GM12878 (cell line): ENCODE measurements around the gene CALHM2.

Source experiments
- ATF3 ChIP-seq: IDR thresholded peaks from 2 replicates; pipeline ENCODE4 v1.6.1; 2011; ENCODE audit warnings: low read depth, mild to moderate bottlenecking, low read length, moderate library complexity, borderline replicate concordance; ENCODE audit errors: extremely low read depth
- EGR1 ChIP-seq, 2 experiments: IDR thresholded peaks; 1 replicate in 1 of 2; 2 replicates in 1 of 2; pipeline ENCODE4 v1.6.1; 2011 to 2012; ENCODE audit warnings: low read depth in 2 of 2, low read length in 2 of 2, borderline replicate concordance in 1 of 2, mild to moderate bottlenecking in 1 of 2, moderate library complexity in 1 of 2
- IRF4 ChIP-seq: IDR thresholded peaks from 2 replicates; pipeline ENCODE4 v1.6.1; 2011; ENCODE audit warnings: low read depth, low read length
- POLR2A ChIP-seq: IDR thresholded peaks from 2 replicates; pipeline ENCODE4 v1.6.1; 2011; ENCODE audit warnings: low read depth, mild to moderate bottlenecking, low read length
- SP1 ChIP-seq: IDR thresholded peaks from one replicate; pipeline ENCODE4 v1.6.1; 2011; ENCODE audit warnings: low read depth, low read length
- SUZ12 ChIP-seq: fragments of 200-600 bp; sonication (generic); IDR thresholded peaks from one replicate; pipeline ENCODE4 v1.6.1; 2018; ENCODE audit warnings: antibody characterized with exemption, mild to moderate bottlenecking; ENCODE audit not compliant: unreplicated experiment
- TAF1 ChIP-seq: IDR thresholded peaks from 2 replicates; pipeline ENCODE4 v1.6.1; 2011; ENCODE audit warnings: mild to moderate bottlenecking, low read depth, low read length, borderline replicate concordance
- ZNF207 ChIP-seq: fragments of 450-650 bp; IDR thresholded peaks from 2 replicates; pipeline ENCODE4 v1.6.1; 2014; ENCODE audit warnings: antibody characterized with exemption, mild to moderate bottlenecking, borderline replicate concordance
- TF ChIP-seq, protein P1 (sequence below), 3 experiments: IDR thresholded peaks in 2 of 3; conservative IDR thresholded peaks in 1 of 3; 2 replicates each; pipeline ENCODE4 v1.5.1; 2011; ENCODE audit warnings: low read depth in 3 of 3, low read length in 3 of 3, mild to moderate bottlenecking in 3 of 3, control low read depth in 2 of 3, moderate library complexity in 2 of 3, inconsistent platforms in 1 of 3, mixed read lengths in 1 of 3; ENCODE audit not compliant: control insufficient read depth in 2 of 3, insufficient read depth in 1 of 3; ENCODE audit errors: extremely low read depth in 1 of 3

GRCh38 chr10:103457176-103457712, 5.1 kb upstream of the CALHM2 start:
- TF ChIP-seq IRF4, result no peak
- no peak for TF ChIP-seq SUZ12
- no peak for TF ChIP-seq ATF3
- no peak for TF ChIP-seq EGR1 (IDR thresholded peaks at IDR 0.05; ENCODE audit: borderline replicate concordance in 1 of 2, low read depth in 2 of 2, low read length in 2 of 2)
- TF ChIP-seq TAF1, result no peak
- TF ChIP-seq POLR2A, result no peak
- TF ChIP-seq, protein P1, sequence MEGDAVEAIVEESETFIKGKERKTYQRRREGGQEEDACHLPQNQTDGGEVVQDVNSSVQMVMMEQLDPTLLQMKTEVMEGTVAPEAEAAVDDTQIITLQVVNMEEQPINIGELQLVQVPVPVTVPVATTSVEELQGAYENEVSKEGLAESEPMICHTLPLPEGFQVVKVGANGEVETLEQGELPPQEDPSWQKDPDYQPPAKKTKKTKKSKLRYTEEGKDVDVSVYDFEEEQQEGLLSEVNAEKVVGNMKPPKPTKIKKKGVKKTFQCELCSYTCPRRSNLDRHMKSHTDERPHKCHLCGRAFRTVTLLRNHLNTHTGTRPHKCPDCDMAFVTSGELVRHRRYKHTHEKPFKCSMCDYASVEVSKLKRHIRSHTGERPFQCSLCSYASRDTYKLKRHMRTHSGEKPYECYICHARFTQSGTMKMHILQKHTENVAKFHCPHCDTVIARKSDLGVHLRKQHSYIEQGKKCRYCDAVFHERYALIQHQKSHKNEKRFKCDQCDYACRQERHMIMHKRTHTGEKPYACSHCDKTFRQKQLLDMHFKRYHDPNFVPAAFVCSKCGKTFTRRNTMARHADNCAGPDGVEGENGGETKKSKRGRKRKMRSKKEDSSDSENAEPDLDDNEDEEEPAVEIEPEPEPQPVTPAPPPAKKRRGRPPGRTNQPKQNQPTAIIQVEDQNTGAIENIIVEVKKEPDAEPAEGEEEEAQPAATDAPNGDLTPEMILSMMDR (IDR thresholded peaks at IDR 0.05 in 2 of 3, conservative IDR thresholded peaks at IDR 0.05 in 1 of 3; ENCODE audit: control insufficient read depth in 2 of 3, extremely low read depth in 1 of 3, insufficient read depth in 1 of 3, low read depth in 3 of 3, low read length in 3 of 3), result no peak
- TF ChIP-seq SP1, result no peak
- TF ChIP-seq ZNF207, result no peak
